Measurements from ENCODE around the gene GBE1. TPM values are rescaled to one million over a fixed set of nuclear protein-coding genes. Genes with fewer than 3 reads are reported as not detected.

GBE1 gene
- total and polyA plus RNA-seq, 12 donors = 16.0 to 104 (median 82.4) TPM

GRCh38 chr3:81612768-81613167, 148.7 kb downstream of the GBE1 start:
- Histone ChIP-seq H3K4me3 (no peak overlapping the region), H3K27ac (no peak overlapping the region), H3K27me3 (no peaks in the 10 kb centered on the region), H3K36me3 (replicated peaks in 1 of 2) (no peaks in the 10 kb centered on the region), H3K9me3 (replicated peaks in 1 of 3) (no peaks in the 10 kb centered on the region), H3K4me1 (replicated peaks in 1 of 2) (no peaks in the 10 kb centered on the region)
- 94 to 100% (median 99%) methylated on average over 3 of the region's 3 CpGs for WGBS, 4 donors
- TF ChIP-seq POLR2A (IDR thresholded peaks at IDR 0.05) (no peak), CTCF (IDR thresholded peaks at IDR 0.05) (no peak)
- no peak for DNase-seq
- intact Hi-C loops (cut with DNase I) = no loop called here

- no peaks in the 10 kb centered on the region for H3K4me1 ChIP-seq (replicated peaks in 1 of 2)
- intact Hi-C loops (cut with DNase I) = no loop called here
- 48 to 69% (median 66%) methylated on average over 2 of the region's 2 CpGs for WGBS, 4 donors
- H3K27ac ChIP-seq = no peak overlapping the region
- no peak overlapping the region for H3K4me3 ChIP-seq
- H3K27me3 ChIP-seq = no peaks in the 10 kb centered on the region
- TF ChIP-seq POLR2A (IDR thresholded peaks at IDR 0.05) (no peak), CTCF (IDR thresholded peaks at IDR 0.05) (no peak)
- no peaks in the 10 kb centered on the region for H3K9me3 ChIP-seq (replicated peaks in 1 of 3)
- no peaks in the 10 kb centered on the region for H3K36me3 ChIP-seq (replicated peaks in 1 of 2)
- DNase-seq = no peak
Measured at GRCh38 chr3:81602781-81603180, 158.7 kb downstream of the GBE1 start.

GRCh38 chr3:81601707-81602305, 159.6 kb downstream of the GBE1 start:
- H3K9me3 ChIP-seq (replicated peaks in 1 of 3) = no peaks in the 10 kb centered on the region
- WGBS, 4 donors = 79 to 84% (median 82%) methylated on average over 2 of the region's 2 CpGs

GRCh38 chr3:81592101-81592500, 169.3 kb downstream of the GBE1 start:
- H3K27ac ChIP-seq = no peak overlapping the region
- no peaks in the 10 kb centered on the region for H3K4me1 ChIP-seq (replicated peaks in 1 of 2)
- no peaks in the 10 kb centered on the region for H3K9me3 ChIP-seq (replicated peaks in 1 of 3)
- no peaks in the 10 kb centered on the region for H3K36me3 ChIP-seq (replicated peaks in 1 of 2)
- no peak overlapping the region for H3K4me3 ChIP-seq
- TF ChIP-seq CTCF (IDR thresholded peaks at IDR 0.05) (no peak), POLR2A (IDR thresholded peaks at IDR 0.05) (no peak)
- no peak for DNase-seq
- intact Hi-C loops (cut with DNase I) = no loop called here
- no peaks in the 10 kb centered on the region for H3K27me3 ChIP-seq
- WGBS, 4 donors = 96 to 100% (median 98%) methylated on average over 5 of the region's 5 CpGs

More at GRCh38 chr3:81601707-81602305, 159.6 kb downstream of the GBE1 start:
- TF ChIP-seq CTCF (IDR thresholded peaks at IDR 0.05) (no peak), POLR2A (IDR thresholded peaks at IDR 0.05) (no peak)
- H3K27me3 ChIP-seq = no peaks in the 10 kb centered on the region
- no peak for DNase-seq
- H3K4me1 ChIP-seq (replicated peaks in 1 of 2) = no peaks in the 10 kb centered on the region
- intact Hi-C loops (cut with DNase I) = no loop called here
- H3K4me3 ChIP-seq = no peak overlapping the region
- H3K27ac ChIP-seq = no peak overlapping the region
- no peaks in the 10 kb centered on the region for H3K36me3 ChIP-seq (replicated peaks in 1 of 2)

Measured in adrenal gland (tissue), 12 donors.